HG03571 (cell line): Measurements from ENCODE around the gene RPS27L.
"Not testable (repeated sequence)": the region's sequence is repeated elsewhere in the genome, so short reads cannot be mapped to it uniquely, and the experiment has no call there.

Experiments
- ATAC-seq: cut with Tn5 transposase; IDR thresholded peaks from one replicate; pipeline ENCODE4 v1.9.1; 2021; ENCODE audit not compliant: unreplicated experiment

RPS27L gene

DNA sequence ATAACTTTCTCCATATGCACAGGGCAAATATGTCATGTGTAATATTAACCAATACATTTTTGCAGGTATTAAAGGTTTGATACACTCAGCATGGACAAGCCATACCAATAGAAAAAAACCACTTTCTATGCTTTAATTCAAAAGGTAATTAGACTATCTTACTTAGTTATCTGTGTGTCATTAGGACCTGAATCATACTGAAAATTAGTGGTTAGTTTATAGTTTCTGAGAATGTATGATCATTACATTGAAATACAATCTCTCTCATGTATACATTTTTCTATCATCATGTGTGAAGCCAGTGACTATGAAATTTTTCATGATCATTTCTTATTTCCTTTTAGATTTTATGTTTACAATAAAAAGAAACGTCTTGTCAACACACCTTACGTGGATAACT is 16.3 kb downstream of the RPS27L start:
- no peak for ATAC-seq

- ATAC-seq = no peak
Measured at GRCh38 chr15:63136742-63137141, 20.5 kb downstream of the RPS27L start.

DNA sequence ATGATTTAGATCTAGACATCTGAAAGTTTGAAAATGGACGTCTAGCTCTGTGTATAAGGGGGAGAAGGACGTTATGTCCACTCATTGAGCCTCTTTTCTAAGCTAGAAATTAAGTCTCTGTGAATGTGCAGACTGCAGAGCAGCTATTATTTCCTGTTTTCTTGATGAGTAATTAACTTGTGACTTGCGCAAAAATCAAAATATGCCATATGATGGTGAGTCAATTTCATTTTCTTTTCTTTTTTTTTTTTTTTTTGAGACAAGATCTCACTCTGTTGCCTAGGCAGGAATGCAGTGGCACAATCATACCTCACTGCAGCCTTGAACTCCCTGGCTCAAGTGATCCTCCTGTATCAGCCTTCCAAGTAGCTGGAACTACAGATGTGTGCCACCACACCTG is 21.5 kb downstream of the RPS27L start:
- ATAC-seq = no peak

DNA sequence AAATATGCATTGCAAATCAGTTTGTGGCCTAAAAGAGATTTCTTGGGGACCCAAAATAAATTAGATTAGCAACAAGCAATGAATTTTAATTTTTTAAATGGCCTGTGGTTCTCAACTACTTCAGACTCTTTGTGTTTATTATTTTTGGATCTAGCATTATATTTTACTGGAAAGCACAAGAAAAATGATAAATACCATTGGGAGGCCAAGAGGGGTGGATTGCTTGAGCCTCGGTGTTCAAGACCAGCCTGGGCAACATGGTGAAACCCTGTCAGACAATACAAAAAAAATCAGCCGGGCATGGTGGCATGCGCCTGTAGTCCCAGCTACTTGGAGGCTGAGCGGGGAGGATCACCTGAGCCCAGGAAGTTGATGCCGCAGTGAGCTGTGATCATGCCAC is 22.0 kb downstream of the RPS27L start:
- ATAC-seq = no peak

GRCh38 chr15:63134245-63134985 is 22.9 kb downstream of the RPS27L start:
- ATAC-seq = no peak

DNA sequence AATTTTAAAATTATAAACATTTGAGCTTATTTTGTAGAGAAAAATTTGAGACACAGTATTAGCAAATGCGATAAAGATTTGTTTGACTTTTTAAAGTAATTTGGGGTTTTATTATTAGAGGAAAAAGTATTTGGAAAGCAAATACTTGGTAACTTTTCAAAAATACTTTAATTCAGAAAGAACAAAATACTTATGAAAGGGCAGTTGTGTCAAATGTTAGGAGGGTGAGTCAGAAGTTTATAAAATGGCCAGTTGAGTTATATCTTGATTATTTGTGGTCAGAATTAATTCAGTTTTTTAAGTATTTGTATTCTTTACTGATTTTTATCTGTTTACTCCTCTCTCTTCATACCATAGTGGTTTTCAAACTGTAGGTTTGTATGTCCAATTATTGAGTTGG is 23.5 kb downstream of the RPS27L start:
- no peak for ATAC-seq

GRCh38 chr15:63126726-63127125 is 30.6 kb downstream of the RPS27L start:
- ATAC-seq = no peak

DNA sequence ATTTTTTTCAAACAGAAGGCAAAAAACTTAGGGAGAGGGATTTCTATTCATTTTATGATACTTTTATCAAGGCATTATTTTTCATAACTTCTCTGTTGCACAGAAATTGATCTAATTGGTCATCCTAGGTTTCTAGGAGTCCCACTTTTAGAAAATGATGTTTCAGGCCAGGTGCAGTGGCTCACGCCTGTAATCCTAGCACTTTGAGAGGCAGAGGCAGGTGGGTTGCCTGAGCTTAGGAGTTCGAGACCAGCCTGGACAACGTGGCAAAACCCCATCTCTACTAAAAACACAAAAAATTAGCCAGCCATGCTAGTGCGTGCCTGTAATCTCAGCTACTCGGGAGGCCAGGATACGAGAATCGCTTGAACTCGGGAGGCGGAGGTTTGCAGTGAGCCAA is 32.8 kb downstream of the RPS27L start:
- no peak for ATAC-seq

GRCh38 chr15:63122002-63122875 is 35.0 kb downstream of the RPS27L start:
- peak; percentile 86 for ATAC-seq

GRCh38 chr15:63121382-63122001 is 35.8 kb downstream of the RPS27L start, which contains the start of gene LACTB:
Gene LACTB (plus strand): TSS chr15:63121861. CDS start chr15:63121872, 11 bp downstream.
- peak; percentile 67 for ATAC-seq

DNA sequence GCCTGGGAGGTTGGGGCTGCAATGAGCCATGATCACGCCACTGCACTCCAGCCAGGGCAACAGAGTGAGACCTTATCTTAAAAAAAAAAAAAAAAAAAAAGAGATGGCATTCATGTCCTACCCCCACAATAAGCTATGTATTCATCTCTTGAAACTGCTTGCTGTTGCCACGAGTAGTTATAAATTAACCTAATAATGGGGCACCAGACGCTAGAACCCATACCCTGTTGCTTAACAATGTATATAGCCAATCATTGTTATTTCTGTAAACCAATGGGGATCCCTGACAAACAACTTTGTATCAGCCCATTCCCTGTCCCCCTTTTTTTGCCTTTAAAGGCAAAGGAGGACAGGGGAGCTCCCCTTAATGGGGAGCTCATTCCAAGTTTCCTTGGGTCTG is 38.4 kb downstream of the RPS27L start:
- no peak for ATAC-seq

DNA sequence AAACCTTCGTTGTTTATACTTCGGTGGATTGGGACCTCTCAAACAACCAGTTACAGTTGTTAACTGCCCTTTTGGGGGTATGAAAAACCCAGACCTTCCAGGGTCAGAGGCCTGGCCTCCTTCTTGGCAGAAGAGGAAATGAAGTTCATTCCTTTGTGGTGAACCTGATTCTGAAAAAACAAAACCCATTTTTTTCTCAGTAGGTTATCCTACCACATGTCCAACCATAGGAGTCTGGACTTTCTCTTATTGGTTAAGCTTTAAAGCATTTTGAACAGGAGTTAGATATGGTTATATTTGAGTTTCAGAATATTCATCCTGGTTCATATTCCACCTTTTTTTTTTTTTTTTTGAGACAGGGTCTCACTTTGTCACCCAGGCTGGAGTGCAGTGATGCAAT is 42.8 kb downstream of the RPS27L start:
- ATAC-seq = no peak

GRCh38 chr15:63112871-63113270 is 44.4 kb downstream of the RPS27L start:
- ATAC-seq = no peak

- ATAC-seq = no peak
Measured at GRCh38 chr15:63111481-63111880, 45.8 kb downstream of the RPS27L start.

DNA sequence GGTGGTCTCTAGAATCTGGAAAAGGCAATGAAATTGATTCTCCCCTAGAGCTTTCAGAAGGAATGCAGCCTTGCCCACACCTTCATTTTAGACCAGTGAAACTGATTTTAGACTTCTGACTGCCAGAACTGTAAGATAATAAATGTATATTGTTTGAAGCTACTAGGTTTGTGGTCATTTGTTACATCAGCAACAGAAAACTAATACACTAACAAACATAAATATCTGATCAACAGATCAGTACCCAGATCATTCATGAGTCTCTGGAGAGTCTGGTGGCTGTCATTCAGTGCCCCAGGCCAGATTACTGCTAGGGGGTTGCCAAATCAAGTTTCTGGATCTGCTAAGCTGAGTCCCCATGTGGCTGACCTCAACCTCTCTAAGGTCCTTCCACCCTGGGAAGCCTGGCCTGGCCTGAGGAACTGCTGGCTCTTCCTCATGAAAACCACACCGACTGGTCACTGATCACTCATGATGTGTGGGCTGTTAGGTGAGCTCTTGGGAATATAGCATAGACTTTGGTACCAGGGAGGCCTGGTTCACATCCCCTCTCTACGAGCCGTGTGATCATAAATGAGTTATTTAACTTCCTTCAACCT is 46.8 kb downstream of the RPS27L start:
- ATAC-seq = no peak

DNA sequence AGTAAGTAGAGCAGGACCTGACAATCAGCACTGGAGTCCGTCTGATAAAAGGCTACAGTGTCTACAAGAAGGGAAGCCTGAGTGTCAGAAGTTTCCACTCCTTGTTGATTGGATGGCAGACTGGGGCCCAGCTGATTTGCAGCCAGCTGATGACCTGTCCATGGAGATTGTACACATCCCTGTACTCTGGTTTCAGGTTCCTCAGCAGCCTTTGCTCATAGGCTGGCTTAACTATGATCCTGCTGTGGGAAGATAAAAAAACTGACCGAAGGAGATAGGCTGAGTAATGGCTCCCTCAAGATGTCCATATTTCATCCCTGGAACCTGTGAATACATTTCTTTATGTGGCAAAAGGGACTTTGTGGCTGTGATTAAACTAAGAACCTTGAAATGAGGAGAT is 47.4 kb downstream of the RPS27L start:
- no peak for ATAC-seq

GRCh38 chr15:63109498-63109897 is 47.8 kb downstream of the RPS27L start:
- no peak for ATAC-seq

- no peak for ATAC-seq
Measured at GRCh38 chr15:63107895-63108546, 49.3 kb downstream of the RPS27L start.

DNA sequence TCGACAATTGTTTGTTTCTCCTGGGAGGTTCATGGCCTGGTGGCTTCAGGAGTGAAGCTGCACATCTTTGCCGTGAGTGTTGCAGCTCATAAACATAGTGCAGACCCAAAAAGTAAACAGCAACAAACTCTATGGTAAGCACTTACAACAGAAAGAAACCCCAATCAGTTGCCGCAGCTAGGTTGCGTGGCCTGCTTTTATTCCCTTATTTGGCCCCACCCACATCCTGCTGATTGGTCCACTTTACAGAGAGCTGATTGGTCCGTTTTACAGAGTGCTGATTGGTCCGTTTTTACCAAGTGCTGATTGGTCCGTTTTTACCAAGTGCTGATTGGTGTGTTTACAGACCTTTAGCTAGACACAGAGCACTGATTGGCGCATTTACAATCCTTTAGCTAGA is 51.9 kb downstream of the RPS27L start:
- ATAC-seq = not testable (repeated sequence)

DNA sequence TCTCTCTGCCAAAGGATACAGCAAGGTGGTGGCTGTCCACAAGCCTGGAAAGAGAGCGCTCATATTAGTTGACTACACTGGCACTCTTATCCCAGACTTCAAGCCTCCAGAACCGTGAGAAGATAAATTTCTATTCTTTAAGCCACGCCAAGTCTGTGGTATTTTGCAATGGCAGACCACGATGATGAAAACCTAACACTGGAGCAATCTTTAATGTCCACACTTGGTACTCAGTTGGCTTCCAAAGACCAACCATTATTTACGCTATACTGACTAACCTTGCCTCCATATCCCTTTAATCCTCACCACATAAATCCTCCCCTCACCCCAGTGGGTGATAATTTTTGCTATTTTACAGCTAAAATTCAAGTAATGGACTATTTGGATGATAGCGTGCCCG is 52.5 kb downstream of the RPS27L start:
- no peak for ATAC-seq

DNA sequence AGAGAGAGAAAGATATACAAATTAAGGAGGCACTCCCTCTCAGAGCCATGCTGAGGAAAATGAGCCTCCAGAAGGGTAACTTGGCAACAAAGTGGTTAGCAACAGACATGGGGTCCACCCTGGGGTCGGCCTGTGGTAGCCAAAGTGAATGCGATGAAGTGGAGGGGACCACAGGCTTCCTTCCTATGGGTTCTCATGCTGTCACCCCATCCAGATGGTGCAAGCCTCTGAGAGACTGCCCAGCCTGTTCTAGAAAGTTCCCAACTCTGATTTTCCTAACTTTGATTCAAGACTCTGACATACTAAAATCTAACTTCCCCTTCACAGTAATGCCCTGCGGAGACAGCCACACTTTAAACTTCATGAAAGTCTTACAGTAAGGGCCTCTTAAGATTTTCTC is 53.9 kb downstream of the RPS27L start:
- ATAC-seq = no peak
